ENCODE results near the gene STK39. TPM values are rescaled to one million over a fixed set of nuclear protein-coding genes. Genes with fewer than 3 reads are reported as not detected.

STK39 gene
- total RNA-seq, 2 experiments from 2014 or later = 43.1 TPM

DNA sequence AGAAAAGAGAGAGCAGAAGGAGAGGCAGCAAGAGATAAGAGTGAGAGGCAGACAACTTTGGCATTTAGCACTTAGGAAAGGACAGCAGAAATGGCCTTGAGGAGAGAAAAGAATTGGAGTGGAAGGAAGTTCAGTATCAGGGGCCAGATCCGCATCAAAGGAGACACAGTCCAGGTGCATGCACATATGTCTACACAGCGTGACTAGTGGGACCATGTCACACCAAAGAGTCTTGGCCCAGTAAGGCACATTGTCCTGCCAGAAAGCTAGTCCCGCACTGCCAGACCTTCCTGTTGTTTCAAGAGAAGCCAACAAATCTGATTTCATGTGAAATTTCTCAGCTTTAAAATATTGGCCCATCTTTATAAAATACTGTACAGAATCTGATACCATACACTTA, 8.5 kb upstream of the STK39 start:
- peaks cover 1% of the 10 kb centered on the region for H3K36me3 Mint-ChIP-seq (ENCODE audit: low read depth)
- no peak for DNase-seq
- intact Hi-C loops (cut with micrococcal nuclease) = loop anchor here (10.0 kb wide), 1 partner anchor 429 kb away; no protein-coding TSS in a partner anchor
- H3K27me3 Mint-ChIP-seq (ENCODE audit: low read depth) = no peaks in the 10 kb centered on the region
- H3K9me3 Mint-ChIP-seq = peaks cover 14% of the 10 kb centered on the region
- CTCF ChIA-PET = no interaction called here
- H3K4me3 Mint-ChIP-seq = no peak overlapping the region
- no peak overlapping the region for H3K27ac Mint-ChIP-seq
- H3K4me1 Mint-ChIP-seq (ENCODE audit: low read depth) = no peaks in the 10 kb centered on the region

DNA sequence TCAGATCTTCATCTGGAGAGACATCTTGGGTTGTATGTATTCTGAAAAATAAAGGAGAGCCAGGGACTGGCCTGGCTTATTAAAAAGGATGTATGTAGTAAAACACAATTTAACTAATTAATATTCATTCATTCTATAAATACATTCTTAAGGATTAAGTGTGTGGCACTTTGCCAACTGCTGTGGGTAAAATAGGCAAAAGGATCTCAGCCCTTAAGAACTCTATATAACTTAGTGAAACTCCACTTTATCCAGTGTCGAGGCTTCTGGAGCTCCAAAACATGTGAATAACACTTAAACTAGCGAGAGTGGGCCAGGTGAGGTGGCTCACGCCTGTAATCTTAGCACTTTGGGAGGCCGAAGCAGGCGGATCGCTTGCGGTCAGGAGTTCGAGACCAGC, 7.7 kb upstream of the STK39 start:
- Mint-ChIP-seq H3K27me3 (ENCODE audit: low read depth) (no peaks in the 10 kb centered on the region), H3K9me3 (peaks cover 14% of the 10 kb centered on the region), H3K36me3 (ENCODE audit: low read depth) (peaks cover 1% of the 10 kb centered on the region), H3K27ac (no peak overlapping the region), H3K4me3 (no peak overlapping the region), H3K4me1 (ENCODE audit: low read depth) (no peaks in the 10 kb centered on the region)
- CTCF ChIA-PET = no interaction called here
- DNase-seq = no peak
- intact Hi-C loops (cut with micrococcal nuclease) = loop anchor here (10.0 kb wide), 1 partner anchor 430 kb away; no protein-coding TSS in a partner anchor

- no peak overlapping the region for H3K4me3 Mint-ChIP-seq
- intact Hi-C loops (cut with micrococcal nuclease) = loop anchor here (10.0 kb wide), 1 partner anchor 430 kb away; no protein-coding TSS in a partner anchor
- peaks cover 3% of the 10 kb centered on the region for H3K27me3 Mint-ChIP-seq (ENCODE audit: low read depth)
- peaks cover 10% of the 10 kb centered on the region for H3K9me3 Mint-ChIP-seq
- no peak for DNase-seq
- H3K36me3 Mint-ChIP-seq (ENCODE audit: low read depth) = peaks cover 1% of the 10 kb centered on the region
- no peak overlapping the region for H3K27ac Mint-ChIP-seq
- no peaks in the 10 kb centered on the region for H3K4me1 Mint-ChIP-seq (ENCODE audit: low read depth)
- CTCF ChIA-PET = no interaction called here
These were observed 7.0 kb upstream of the STK39 start for GRCh38 chr2:168254158-168254935.

- intact Hi-C loops (cut with micrococcal nuclease) = loop anchor here (10.0 kb wide), 1 partner anchor 431 kb away; no protein-coding TSS in a partner anchor
- no peak overlapping the region for H3K27ac Mint-ChIP-seq
- no peak overlapping the region for H3K4me3 Mint-ChIP-seq
- H3K36me3 Mint-ChIP-seq (ENCODE audit: low read depth) = no peaks in the 10 kb centered on the region
- CTCF ChIA-PET = no interaction called here
- peaks cover under 1% of the 10 kb centered on the region for H3K9me3 Mint-ChIP-seq
- no peak for DNase-seq
- peaks cover 2% of the 10 kb centered on the region for H3K4me1 Mint-ChIP-seq (ENCODE audit: low read depth)
- peaks cover 3% of the 10 kb centered on the region for H3K27me3 Mint-ChIP-seq (ENCODE audit: low read depth)
These were observed 6.0 kb upstream of the STK39 start for GRCh38 chr2:168253379-168253778.

- H3K4me3 Mint-ChIP-seq = no peak overlapping the region
- CTCF ChIA-PET = no interaction called here
- no peak for DNase-seq
- H3K36me3 Mint-ChIP-seq (ENCODE audit: low read depth) = no peaks in the 10 kb centered on the region
- peaks cover 3% of the 10 kb centered on the region for H3K27me3 Mint-ChIP-seq (ENCODE audit: low read depth)
- H3K9me3 Mint-ChIP-seq = no peaks in the 10 kb centered on the region
- peaks cover 6% of the 10 kb centered on the region for H3K4me1 Mint-ChIP-seq (ENCODE audit: low read depth)
- H3K27ac Mint-ChIP-seq = no peak overlapping the region
- intact Hi-C loops (cut with micrococcal nuclease) = loop anchor here (10.0 kb wide), 1 partner anchor 432 kb away; no protein-coding TSS in a partner anchor
These were observed 5.6 kb upstream of the STK39 start for GRCh38 chr2:168252976-168253375.

DNA sequence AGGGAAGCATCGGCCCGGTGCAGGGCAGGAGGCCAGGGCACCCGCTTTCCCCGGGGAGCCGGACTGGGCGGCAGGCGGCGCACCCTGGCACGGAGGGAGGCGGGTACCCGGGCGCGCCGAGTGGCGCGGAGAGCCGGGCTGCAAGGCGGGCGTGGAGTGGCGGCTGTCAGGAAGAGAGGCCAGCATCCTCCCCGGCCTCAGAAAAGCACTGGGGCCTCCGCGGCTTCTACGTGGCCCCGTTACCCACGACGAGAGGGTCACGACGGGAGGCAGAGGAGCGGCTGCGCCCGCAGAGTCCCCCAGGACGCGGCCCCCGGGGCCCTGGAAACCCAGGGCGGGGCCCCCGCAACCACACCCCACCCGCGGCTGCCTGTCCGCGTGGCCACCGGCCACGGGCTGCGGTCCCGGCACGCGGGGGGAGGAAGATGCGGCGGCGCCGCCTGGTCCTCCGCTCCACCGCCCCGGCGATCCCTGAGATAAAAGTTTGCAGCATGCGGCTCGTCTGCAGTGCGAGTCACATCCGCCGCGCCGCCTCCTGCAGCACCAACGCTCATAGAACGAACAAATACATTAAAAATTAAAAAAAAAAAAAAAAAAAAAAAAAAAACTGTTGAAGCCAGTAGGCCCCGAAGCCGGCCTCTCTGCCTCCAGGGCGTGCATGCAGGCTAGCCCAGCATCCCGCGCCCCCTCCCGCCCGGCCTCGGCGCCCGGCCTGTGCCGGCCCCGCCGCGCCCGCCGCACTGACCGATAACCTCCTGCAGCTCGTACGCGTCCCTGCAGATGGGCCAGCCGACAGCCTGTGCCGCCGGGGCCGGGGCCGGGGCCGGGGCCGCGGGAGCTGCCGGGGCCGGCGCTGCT, 683 bp downstream of the STK39 start:
- Mint-ChIP-seq H3K27me3 (ENCODE audit: low read depth) (peaks cover 3% of the 10 kb centered on the region), H3K4me3 (peak overlapping the region; percentile 88), H3K9me3 (no peaks in the 10 kb centered on the region), H3K4me1 (ENCODE audit: low read depth) (peaks cover 35% of the 10 kb centered on the region), H3K27ac (peak overlapping the region; percentile 88), H3K36me3 (ENCODE audit: low read depth) (peaks cover 4% of the 10 kb centered on the region)
- intact Hi-C loops (cut with micrococcal nuclease) = loop anchor here (1.0 to 10.0 kb wide), 3 partner anchors 85 to 646 kb away; partner anchors contain the start of genes CERS6 and SPC25
- CTCF ChIA-PET = interaction anchor here (1.4 kb wide), 1 partner anchor 85 kb away, joined by 3 read pairs; no protein-coding TSS in a partner anchor
- peak; percentile 78 for DNase-seq

- H3K27me3 Mint-ChIP-seq (ENCODE audit: low read depth) = peaks cover 3% of the 10 kb centered on the region
- peaks cover 35% of the 10 kb centered on the region for H3K4me1 Mint-ChIP-seq (ENCODE audit: low read depth)
- no peak for DNase-seq
- H3K4me3 Mint-ChIP-seq = peak overlapping the region; percentile 88
- intact Hi-C loops (cut with micrococcal nuclease) = loop anchor here (5.0 to 10.0 kb wide), 2 partner anchors 209 to 646 kb away; partner anchors contain the start of genes CERS6 and SPC25
- peak overlapping the region; percentile 88 for H3K27ac Mint-ChIP-seq
- CTCF ChIA-PET = interaction anchor here (1.3 to 1.4 kb wide), 2 partner anchors 35 to 85 kb away, joined by 3 read pairs; no protein-coding TSS in a partner anchor
- H3K36me3 Mint-ChIP-seq (ENCODE audit: low read depth) = peaks cover 4% of the 10 kb centered on the region
- H3K9me3 Mint-ChIP-seq = no peaks in the 10 kb centered on the region
These were observed 1.3 kb downstream of the STK39 start for GRCh38 chr2:168246072-168246482.

DNA sequence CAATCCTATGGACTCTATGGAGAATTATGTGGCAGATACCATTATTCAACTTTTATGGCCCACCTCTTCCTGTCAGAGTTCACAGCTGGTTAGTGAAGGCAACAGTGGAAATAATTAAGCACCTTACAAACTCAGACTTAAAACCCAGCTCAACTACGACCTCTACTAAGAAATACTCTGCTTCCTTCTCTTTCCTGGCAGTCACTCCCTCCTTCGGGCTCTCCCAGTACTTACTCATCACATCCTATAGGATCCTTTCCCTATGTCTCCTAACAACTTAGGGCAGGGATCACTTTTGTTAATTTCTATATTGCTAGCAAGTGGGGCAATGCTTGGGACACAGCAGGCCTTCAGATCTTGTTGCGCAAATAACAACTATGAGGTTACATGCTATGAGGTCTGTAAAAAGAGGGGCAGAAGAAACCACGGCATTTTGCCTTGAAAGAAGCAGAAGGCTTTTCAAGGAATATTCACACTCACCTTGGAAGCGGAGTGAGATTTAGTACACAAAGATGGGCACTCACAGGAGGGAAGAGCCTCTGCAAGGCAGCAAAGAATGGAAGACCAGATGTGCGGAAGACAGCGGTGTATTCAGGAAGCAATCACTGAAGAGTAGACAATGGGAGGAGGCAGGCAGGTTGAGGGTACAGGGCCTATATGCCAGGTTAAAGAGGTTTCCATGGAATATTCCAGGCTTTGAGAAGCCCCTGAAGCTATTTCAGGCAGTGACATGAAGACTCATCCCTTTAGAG, 2.1 kb downstream of the STK39 start:
- H3K27me3 Mint-ChIP-seq (ENCODE audit: low read depth) = peaks cover 3% of the 10 kb centered on the region
- H3K4me1 Mint-ChIP-seq (ENCODE audit: low read depth) = peaks cover 35% of the 10 kb centered on the region
- intact Hi-C loops (cut with micrococcal nuclease) = loop anchor here (2.0 to 10.0 kb wide), 4 partner anchors 92 to 647 kb away; partner anchors contain the start of genes CERS6 and SPC25
- peak overlapping the region; percentile 88 for H3K4me3 Mint-ChIP-seq
- H3K9me3 Mint-ChIP-seq = no peaks in the 10 kb centered on the region
- DNase-seq = no peak
- H3K27ac Mint-ChIP-seq = peak overlapping the region; percentile 89
- peaks cover 4% of the 10 kb centered on the region for H3K36me3 Mint-ChIP-seq (ENCODE audit: low read depth)
- CTCF ChIA-PET = interaction anchor here (0.6 to 1.4 kb wide), 3 partner anchors 34 to 127 kb away, joined by 3 read pairs; no protein-coding TSS in a partner anchor

GRCh38 chr2:168244318-168244717, 3.1 kb downstream of the STK39 start:
- intact Hi-C loops (cut with micrococcal nuclease) = loop anchor here (1.0 to 10.0 kb wide), 10 partner anchors 10 to 338 kb away; partner anchors contain the start of gene CERS6
- peak; percentile 85 for DNase-seq
- peaks cover 4% of the 10 kb centered on the region for H3K36me3 Mint-ChIP-seq (ENCODE audit: low read depth)
- H3K9me3 Mint-ChIP-seq = no peaks in the 10 kb centered on the region
- CTCF ChIA-PET = no interaction called here
- peaks cover 35% of the 10 kb centered on the region for H3K4me1 Mint-ChIP-seq (ENCODE audit: low read depth)
- H3K27me3 Mint-ChIP-seq (ENCODE audit: low read depth) = no peaks in the 10 kb centered on the region
- peak overlapping the region; percentile 88 for H3K4me3 Mint-ChIP-seq
- peak overlapping the region; percentile 89 for H3K27ac Mint-ChIP-seq

GRCh38 chr2:168243061-168243460, 4.3 kb downstream of the STK39 start:
- Mint-ChIP-seq H3K27me3 (ENCODE audit: low read depth) (no peaks in the 10 kb centered on the region), H3K4me3 (no peak overlapping the region), H3K36me3 (ENCODE audit: low read depth) (peaks cover 5% of the 10 kb centered on the region), H3K27ac (peak overlapping the region; percentile 67), H3K9me3 (no peaks in the 10 kb centered on the region), H3K4me1 (ENCODE audit: low read depth) (peaks cover 34% of the 10 kb centered on the region)
- intact Hi-C loops (cut with micrococcal nuclease) = loop anchor here (5.0 to 10.0 kb wide), 2 partner anchors 212 to 339 kb away; partner anchors contain the start of gene CERS6
- CTCF ChIA-PET = interaction anchor here (1.0 kb wide), 1 partner anchor 108 kb away, joined by 3 read pairs; no protein-coding TSS in a partner anchor
- DNase-seq = no peak

- CTCF ChIA-PET = no interaction called here
- intact Hi-C loops (cut with micrococcal nuclease) = loop anchor here (5.0 to 10.0 kb wide), 2 partner anchors 213 to 341 kb away; partner anchors contain the start of gene CERS6
- no peak overlapping the region for H3K4me3 Mint-ChIP-seq
- no peaks in the 10 kb centered on the region for H3K27me3 Mint-ChIP-seq (ENCODE audit: low read depth)
- H3K9me3 Mint-ChIP-seq = no peaks in the 10 kb centered on the region
- H3K27ac Mint-ChIP-seq = no peak overlapping the region
- DNase-seq = no peak
- peaks cover 14% of the 10 kb centered on the region for H3K36me3 Mint-ChIP-seq (ENCODE audit: low read depth)
- H3K4me1 Mint-ChIP-seq (ENCODE audit: low read depth) = peaks cover 38% of the 10 kb centered on the region
These were observed 5.6 kb downstream of the STK39 start for GRCh38 chr2:168241746-168242145.

All from activated naive CD4-positive, alpha-beta T cell treated with anti-CD3 and anti-CD28 coated beads for 36 hours (primary cell).